Adrenal gland (tissue), 12 donors: ENCODE results near the gene KIRREL3. TPM values are rescaled to one million over a fixed set of nuclear protein-coding genes. Genes with fewer than 3 reads are reported as not detected.

Experiments
- DNase-seq, 7 donors: peaks; one replicate each; pipeline ENCODE4 v3.0.0-alpha.2; 2019 to 2020
- H3K27ac ChIP-seq, 5 donors: fragments of 200-600 bp; sonication (generic) in 4 of 5; 1 replicate in 3 of 5; 2 replicates in 2 of 5; pipeline versions ENCODE4 v1.5.1 to v1.8.0; 2016 to 2020; ENCODE audit warnings: mild to moderate bottlenecking in 1 of 5
- H3K27me3 ChIP-seq: fragments of 200-600 bp; 2 replicates; pipeline ENCODE4 v1.8.0; 2021
- H3K36me3 ChIP-seq, 2 donors: fragments of 200-600 bp; replicated peaks in 1 of 2; 1 replicate in 1 of 2; 2 replicates in 1 of 2; pipeline versions ENCODE4 v1.5.1 to v1.8.0; 2018 to 2022
- H3K4me1 ChIP-seq, 2 donors: fragments of 200-600 bp; replicated peaks in 1 of 2; 1 replicate in 1 of 2; 2 replicates in 1 of 2; pipeline versions ENCODE4 v1.5.1 to v1.8.0; 2018 to 2021
- H3K4me3 ChIP-seq, 4 donors: fragments of 200-600 bp; sonication (generic) in 3 of 4; one replicate each; pipeline ENCODE4 v1.5.1; 2016 to 2018
- H3K9me3 ChIP-seq, 3 donors: fragments of 200-600 bp; sonication (generic) in 1 of 3; replicated peaks in 1 of 3; 1 replicate in 2 of 3; 2 replicates in 1 of 3; pipeline versions ENCODE4 v1.5.1 to v1.8.0; 2016 to 2021
- CTCF ChIP-seq, 6 experiments: fragments of 450-650 bp in 4 of 6; fragments of 200-600 bp in 2 of 6; sonication (generic) in 1 of 6; IDR thresholded peaks; 1 replicate in 5 of 6; 2 replicates in 1 of 6; pipeline versions ENCODE4 v1.5.1 to v1.8.0; 2016 to 2021; ENCODE audit warnings: antibody characterized with exemption in 6 of 6, mild to moderate bottlenecking in 2 of 6, moderate library complexity in 1 of 6
- POLR2A ChIP-seq, 2 donors: fragments of 450-650 bp; IDR thresholded peaks; one replicate each; pipeline ENCODE4 v1.6.1; 2017; ENCODE audit warnings: antibody characterized with exemption in 2 of 2, mild to moderate bottlenecking in 2 of 2, moderate library complexity in 1 of 2
- WGBS, 4 donors: extraction: QIAGEN DNeasy Blood & Tissue Kit in 2 of 4; methylation state at CpG; one replicate each; pipeline versions ENCODE4 v1.1.5 to v1.1.7; 2013 to 2017; 5-methylcytosine and 5-hydroxymethylcytosine counted together
- intact Hi-C, 2 donors: fragments of 100-400 bp; cut with DNase I; formaldehyde crosslinking; loops; one replicate each; pipeline versions ENCODE4 v1.14.1 to v1.15.0; 2022 to 2023
- polyA plus RNA-seq, 3 donors: library from polyadenylated mRNA; stranded (reverse); fragments of 200-250 nt in 2 of 3; fragments of 350-450 nt in 1 of 3; fragmentation: Illumina TruSeq in 1 of 3; extraction: RNeasy Lipid Tissue Mini Kit (QIAGEN cat#74804) in 1 of 3; gene quantifications; one replicate each; pipeline ENCODE4 v1.2.3, GENCODE V29; 2013 to 2014
- total RNA-seq, 9 donors: library from RNA; depleted of rRNA in 4 of 9; stranded (reverse); fragments of >200 nt in 4 of 9; fragments of 120-200 nt in 1 of 9; fragmentation: NEBNext Ultra II Directional in 1 of 9; extraction: Animal tissue kit (Norgen Biotek cat#: 25700) in 1 of 9; gene quantifications; one replicate each; pipeline versions ENCODE4 v1.1.0 to v1.2.4, GENCODE V29; 2013 to 2023
- donor health status: healthy with polysubstance abuse.
- donor health status: Bipolar disorder and iron deficiency.
- donor health status: DM: yes; HTN: yes; CAD: no.
- donor health status: DM: no; HTN: no; CAD: no.
- donor health status: DM: no; HTN: no; CAD: no.
- donor health status: DM: yes; HTN: yes; CAD: no.

The KIRREL3 gene
- total and polyA plus RNA-seq, 12 donors = 0.07 to 4.1 (median 0.64) TPM; not detected in 1

GRCh38 chr11:126480015-126480409, 520.6 kb downstream of the KIRREL3 start:
- peaks cover 6% of the 10 kb centered on the region in 2 donors for H3K4me1 ChIP-seq
- 91 to 94% (median 92%) methylated on average over 2 to 3 of the region's 3 CpGs for WGBS, 4 donors
- H3K9me3 ChIP-seq = no peaks in the 10 kb centered on the region
- no peaks in the 10 kb centered on the region for H3K27me3 ChIP-seq
- no peak for DNase-seq
- intact Hi-C loops = loop anchor here in 1 of 2 donors (2.0 to 5.0 kb wide), 2 partner anchors 39 to 168 kb away; no protein-coding TSS in a partner anchor
- H3K36me3 ChIP-seq = no peaks in the 10 kb centered on the region
- H3K4me3 ChIP-seq = no peak overlapping the region
- no peak for TF ChIP-seq POLR2A (IDR thresholded peaks at IDR 0.05)
- no peak for TF ChIP-seq CTCF (IDR thresholded peaks at IDR 0.05)
- peak overlapping the region in 1 of 5 donors; percentile 66 for H3K27ac ChIP-seq

DNA sequence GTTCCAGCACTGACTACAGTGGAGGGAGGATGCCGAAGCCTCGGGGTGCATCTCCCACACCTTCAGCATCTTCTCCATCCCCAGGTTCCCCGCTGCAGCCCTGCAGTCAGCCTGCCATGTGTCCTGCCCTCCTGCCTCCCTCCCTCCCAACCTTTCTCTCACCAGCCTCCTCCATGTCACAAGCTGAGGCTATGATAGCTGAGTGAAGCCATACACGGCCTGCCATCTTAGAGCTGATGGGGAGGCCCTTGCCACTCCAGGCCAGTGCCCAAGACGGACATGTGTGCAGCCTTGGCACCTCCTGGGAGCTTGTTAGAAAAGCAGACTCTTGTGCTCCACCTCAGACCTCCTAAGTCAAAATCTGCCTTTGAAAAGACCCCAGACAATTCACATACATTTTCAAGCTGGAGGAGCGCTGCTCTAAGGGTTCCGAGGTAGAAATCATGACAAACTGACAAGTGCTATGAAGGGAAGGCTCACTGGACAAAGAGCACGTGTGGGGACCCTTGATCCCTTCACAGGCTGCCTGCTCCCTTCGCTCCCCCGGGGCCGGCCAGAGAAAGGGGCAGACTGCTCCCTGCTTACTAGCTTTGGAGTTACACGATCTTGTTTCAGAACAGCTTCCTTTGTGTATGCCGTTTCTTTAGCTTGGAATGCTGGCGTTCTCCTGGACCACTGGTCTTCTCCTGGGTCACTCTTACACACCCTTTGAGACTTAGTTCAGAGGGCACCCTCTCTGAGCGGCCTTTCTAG, 521.2 kb downstream of the KIRREL3 start:
- Histone ChIP-seq H3K27me3 (no peaks in the 10 kb centered on the region), H3K36me3 (no peaks in the 10 kb centered on the region), H3K27ac (no peak overlapping the region), H3K4me3 (no peak overlapping the region), H3K4me1 (peaks cover 7% of the 10 kb centered on the region in 2 donors), H3K9me3 (no peaks in the 10 kb centered on the region)
- intact Hi-C loops = loop anchor here in 1 of 2 donors (5.0 kb wide), 2 partner anchors 42 to 167 kb away; no protein-coding TSS in a partner anchor
- WGBS, 4 donors = 85 to 98% (median 94%) methylated on average over 14 to 15 of the region's 15 CpGs
- DNase-seq = no peak
- no peak for TF ChIP-seq POLR2A (IDR thresholded peaks at IDR 0.05)
- TF ChIP-seq CTCF (IDR thresholded peaks at IDR 0.05) = no peak

- H3K9me3 ChIP-seq = no peaks in the 10 kb centered on the region
- WGBS, 4 donors = 81 to 93% (median 85%) methylated on average over 5 of the region's 5 CpGs
- H3K27me3 ChIP-seq = no peaks in the 10 kb centered on the region
- H3K4me3 ChIP-seq = no peak overlapping the region
- no peak for TF ChIP-seq CTCF (IDR thresholded peaks at IDR 0.05)
- TF ChIP-seq POLR2A (IDR thresholded peaks at IDR 0.05) = no peak
- DNase-seq = no peak
- intact Hi-C loops = loop anchor here in 1 of 2 donors (5.0 kb wide), 2 partner anchors 41 to 166 kb away; no protein-coding TSS in a partner anchor
- H3K4me1 ChIP-seq = peaks cover 11% of the 10 kb centered on the region in 2 donors
- no peaks in the 10 kb centered on the region for H3K36me3 ChIP-seq
- H3K27ac ChIP-seq = no peak overlapping the region
These were observed 522.1 kb downstream of the KIRREL3 start for GRCh38 chr11:126478466-126478865.

- DNase-seq = no peak
- no peak for TF ChIP-seq CTCF (IDR thresholded peaks at IDR 0.05)
- TF ChIP-seq POLR2A (IDR thresholded peaks at IDR 0.05) = no peak
- intact Hi-C loops = loop anchor here in 1 of 2 donors (5.0 kb wide), 2 partner anchors 40 to 165 kb away; no protein-coding TSS in a partner anchor
- no peak overlapping the region for H3K4me3 ChIP-seq
- no peaks in the 10 kb centered on the region for H3K9me3 ChIP-seq
- H3K27ac ChIP-seq = no peak overlapping the region
- WGBS, 4 donors = 70 to 80% (median 73%) methylated on average over 12 to 14 of the region's 14 CpGs
- no peaks in the 10 kb centered on the region for H3K36me3 ChIP-seq
- H3K27me3 ChIP-seq = no peaks in the 10 kb centered on the region
- H3K4me1 ChIP-seq = peaks cover 11% of the 10 kb centered on the region in 2 donors
These were observed 522.9 kb downstream of the KIRREL3 start for GRCh38 chr11:126477535-126478305.
